GM18520 (cell line): ENCODE measurements around the gene TANC2.

Experiments used
- ATAC-seq: cut with Tn5 transposase; IDR thresholded peaks from one replicate; pipeline ENCODE4 v1.9.1; 2021; ENCODE audit not compliant: unreplicated experiment

The TANC2 gene

DNA sequence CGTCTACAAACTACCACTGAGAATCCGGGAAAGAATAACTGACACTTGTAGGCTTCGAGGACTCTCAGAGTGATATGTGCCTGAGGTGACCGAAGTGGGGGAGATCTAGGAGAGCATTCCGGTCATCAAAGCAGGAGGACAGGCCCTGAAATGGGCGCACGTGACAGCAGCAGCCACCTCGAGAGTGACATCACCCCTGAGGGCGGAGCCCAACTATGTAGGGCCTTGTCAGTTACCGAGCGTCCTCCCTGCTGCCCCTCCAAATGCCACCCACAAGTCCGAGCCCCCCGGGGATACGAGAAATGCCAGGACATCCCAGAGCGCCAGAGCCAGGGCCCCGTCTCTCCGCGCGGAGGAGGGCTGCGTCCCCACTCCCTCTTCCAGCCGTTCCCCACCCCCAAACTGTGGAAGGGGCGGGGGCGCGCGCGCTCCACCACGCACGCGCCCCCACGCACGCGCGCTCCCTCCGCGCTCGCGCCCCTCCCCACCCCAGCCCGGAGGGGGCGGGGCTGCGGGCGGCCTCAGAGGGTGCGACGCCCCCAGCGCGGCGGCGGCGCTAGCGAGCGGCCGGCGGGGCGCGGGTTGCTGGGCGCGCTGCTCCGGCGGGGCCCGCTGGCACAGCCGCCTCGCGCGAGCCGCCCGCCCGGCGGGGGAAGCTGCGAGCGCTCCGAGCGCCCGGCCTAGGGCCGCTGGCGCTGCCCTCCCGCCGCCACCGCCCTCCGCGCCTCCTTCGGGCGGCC, at the start of gene TANC2:
Gene TANC2, plus strand, starts transcription at position 550 of the 740 bp plus-strand sequence. CDS start 43,325 bp downstream, outside the sequence.
- no peak for ATAC-seq

DNA sequence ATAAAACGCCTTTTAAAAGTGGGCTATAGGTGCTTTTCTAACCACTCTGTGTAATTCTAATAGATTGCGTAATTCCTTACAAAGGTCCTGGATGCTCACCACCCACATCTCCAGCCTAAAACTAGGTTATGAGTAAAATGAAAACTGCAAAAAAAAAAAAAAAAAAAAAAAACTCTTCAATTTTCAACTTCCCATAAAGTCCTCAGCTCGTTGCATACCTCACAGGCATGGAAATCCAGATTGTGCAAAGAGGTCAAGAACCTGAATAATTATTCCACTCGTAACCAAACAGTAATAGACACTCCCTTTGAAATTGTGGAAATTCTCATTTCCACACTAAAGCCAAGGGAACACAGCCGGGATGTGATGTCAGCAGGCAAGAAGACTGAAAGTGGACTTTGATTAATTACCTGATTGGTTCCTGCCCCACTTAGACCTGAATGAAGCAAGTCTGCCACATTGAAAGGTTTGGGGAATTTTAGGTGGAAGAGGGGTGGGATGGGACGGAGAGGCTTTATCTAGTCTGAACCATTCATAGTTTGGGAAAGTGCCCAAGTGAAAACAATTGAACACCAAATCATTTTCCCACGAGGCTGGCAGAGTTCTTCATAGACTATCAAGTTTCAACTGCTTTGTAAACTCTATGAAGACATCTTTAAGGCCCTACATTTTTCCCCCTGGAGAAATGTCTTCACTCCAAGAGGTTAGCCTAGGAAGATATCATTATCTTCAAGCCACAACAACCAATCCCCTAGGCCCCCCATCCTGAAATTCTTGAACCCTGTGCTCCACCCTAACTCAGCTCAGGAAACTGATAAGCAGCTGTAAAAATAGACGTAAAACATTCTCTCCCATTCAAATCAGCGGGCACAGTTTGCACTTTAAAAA, 49.1 kb upstream of the TANC2 start:
- ATAC-seq, result no peak

DNA sequence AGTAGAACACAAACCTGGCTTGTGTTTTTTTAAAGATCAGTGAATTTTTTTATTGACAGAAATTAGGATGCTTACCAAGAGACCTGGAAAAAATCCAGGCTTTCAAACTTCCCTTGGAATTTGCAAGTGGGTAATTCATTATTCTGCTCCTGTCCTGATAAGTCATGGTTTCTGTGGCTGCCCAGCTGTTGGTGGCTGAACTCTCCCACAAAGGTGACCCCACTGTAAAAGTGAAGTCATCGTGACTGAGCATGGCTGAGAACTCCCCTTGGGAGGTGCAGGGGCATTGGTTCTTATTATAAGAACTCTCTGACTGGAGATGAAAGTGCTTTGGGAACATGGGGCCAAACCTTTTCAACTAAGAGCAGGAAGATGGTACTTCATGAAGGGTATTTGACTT, 46.6 kb upstream of the TANC2 start:
- no peak for ATAC-seq

DNA sequence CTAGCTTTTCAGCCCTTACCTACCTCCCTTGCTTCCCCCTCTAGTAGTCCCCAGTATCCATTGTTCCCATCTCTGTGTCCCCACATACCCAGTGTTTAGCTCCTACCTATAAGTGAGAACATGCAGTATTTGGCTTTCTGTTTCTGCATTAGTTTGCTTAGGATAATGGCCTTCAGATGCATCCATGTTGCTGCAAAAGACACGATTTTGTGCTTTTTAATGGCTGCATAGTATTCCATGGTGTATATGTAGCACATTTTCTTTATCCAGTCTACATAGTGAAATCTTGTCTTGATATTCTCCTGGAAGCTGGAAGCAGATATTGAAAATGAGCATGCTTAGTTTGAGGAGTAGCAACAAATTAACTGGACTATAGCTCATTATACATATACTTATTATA, 45.7 kb upstream of the TANC2 start:
- ATAC-seq, result no peak

DNA sequence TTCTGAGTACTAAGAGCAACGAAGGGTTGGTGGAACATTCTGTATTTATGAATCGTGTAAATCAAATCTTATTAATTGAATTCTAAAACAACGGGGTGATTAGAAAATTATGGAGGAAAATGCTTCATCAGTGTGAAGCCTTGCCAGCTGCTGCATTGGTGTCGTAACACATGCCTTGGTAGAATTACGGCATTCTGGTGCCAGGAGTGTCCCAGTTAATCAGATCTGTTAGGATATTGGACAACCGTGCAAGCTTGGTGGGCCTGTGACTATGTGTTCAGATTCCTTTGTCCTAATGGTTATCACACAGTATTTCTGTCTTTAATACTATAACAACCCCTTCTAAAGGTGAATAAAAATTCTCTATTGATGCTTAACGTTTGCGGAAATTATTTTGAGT, 44.2 kb upstream of the TANC2 start:
- ATAC-seq, result no peak

DNA sequence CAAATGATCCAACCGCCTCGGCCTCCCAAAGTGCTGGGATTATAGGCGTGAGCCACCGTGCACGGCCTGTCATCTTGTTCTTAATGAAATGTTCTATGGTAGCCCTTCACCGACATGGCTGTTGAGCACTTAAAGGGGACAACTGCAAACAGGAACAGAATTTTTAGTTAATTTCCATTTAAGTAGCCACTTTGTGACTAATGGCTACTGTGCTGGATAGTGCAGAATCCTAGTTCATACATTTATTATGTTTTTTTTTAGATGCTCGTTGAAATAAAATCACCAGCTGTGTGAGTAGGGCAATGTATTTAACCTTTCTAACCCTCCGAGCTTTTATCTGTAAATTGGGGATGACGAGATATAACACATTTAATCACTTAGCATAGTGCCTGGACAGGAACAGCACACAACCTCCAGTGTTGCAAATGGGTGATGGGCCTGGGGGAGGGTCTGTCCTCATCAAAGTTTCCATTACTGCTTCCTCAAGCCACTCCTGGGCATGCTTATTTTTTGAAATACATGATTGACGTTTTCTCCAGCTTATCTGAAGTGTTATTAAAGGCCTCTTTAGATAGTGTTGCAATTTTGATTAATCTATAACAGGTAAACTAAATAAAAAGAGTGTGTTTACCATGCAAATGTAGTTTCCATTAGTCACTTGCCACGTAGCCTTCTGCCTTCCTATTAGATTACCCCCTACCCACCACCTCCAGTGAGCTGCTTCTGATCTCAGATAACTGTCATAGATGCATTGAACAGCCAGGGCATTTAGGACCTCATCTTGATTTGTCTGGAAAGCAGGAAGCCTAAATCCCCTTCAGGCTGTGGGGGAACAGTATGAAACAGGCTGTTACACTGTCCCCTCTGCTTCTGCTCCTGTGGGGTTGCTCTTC, 42.5 kb upstream of the TANC2 start:
- no peak for ATAC-seq

DNA sequence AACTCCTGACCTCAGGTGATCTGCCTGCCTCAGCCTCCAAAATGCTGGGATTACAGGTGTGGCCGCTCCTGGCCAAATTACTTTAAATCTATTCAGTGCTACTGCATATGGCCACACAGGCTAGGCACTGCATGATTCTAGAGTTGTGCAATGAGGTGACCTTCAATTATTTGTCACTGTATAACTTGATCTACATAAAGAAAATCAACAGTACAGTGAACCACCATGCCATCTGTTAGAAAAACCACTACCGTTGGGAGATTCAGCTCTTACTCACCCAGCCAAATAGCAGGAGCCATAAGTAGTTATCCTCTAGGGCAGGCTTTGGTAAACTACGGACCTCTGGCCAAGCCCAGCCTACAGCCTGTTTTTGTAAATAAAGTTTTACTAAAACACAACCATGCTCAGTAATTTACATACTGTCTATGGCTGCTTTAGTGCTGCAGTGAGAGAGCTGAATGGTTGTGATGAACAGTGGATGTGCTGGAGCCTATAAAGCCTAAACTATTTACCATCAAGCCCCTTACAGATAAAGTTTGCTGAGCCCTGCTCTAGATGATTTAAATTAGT, 40.7 kb upstream of the TANC2 start:
- ATAC-seq, result no peak

DNA sequence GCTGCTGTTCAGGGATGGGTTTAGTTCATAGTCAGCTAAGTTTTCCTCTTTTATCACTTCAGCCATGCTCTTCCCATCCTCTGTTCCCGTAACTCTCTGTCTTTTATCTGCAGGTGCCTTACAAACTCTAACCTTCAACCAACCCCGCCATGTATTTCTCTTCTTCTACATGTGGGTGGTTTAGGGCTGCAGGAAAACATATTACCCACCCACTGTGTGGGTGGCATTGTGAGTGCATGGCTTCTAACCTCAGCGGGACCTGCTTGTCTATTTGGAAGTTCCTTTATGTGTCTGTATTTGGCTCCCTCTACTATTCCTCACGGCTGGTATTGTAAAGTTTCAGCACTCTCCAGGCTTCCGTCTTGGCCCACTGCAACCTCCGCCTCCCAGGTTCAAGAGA, 39.0 kb upstream of the TANC2 start:
- ATAC-seq, result no peak

DNA sequence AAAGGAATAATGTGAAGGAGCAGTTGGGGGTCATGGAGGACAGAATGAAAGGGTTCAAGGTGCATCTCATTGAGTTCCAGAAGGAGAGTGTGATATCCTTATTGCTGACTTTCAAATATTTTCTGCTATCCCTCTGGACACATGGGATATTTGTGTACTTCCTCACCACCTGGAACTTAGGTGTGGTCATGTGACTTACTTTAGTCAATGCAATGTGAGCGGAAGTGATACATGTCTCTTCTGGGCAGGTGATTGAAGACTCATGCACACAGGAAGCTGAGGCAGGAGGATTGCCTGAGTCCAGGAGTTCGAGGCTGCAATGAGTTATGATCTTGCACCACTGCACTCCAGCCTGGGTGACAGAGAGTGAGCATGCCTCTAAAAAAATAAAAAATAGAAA, 36.7 kb upstream of the TANC2 start:
- ATAC-seq, result no peak

DNA sequence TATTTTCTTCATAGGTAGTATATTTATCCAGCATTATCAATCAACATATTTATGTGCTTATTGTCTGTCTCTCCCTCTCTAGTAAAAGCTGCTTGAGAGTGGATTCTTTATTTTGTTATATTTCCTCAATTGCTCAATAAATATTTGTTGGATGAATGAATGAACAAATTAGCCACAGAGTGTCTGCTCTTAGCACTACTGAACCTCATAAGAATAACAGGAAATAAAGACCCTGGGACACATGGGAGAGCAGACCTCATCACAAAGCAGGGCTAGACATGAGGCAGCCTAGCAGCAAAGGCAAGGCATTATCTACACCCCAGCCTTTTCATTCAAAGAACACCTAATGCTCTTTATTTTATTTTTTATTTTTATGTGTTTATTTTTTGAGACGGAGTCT, 34.9 kb upstream of the TANC2 start:
- no peak for ATAC-seq

DNA sequence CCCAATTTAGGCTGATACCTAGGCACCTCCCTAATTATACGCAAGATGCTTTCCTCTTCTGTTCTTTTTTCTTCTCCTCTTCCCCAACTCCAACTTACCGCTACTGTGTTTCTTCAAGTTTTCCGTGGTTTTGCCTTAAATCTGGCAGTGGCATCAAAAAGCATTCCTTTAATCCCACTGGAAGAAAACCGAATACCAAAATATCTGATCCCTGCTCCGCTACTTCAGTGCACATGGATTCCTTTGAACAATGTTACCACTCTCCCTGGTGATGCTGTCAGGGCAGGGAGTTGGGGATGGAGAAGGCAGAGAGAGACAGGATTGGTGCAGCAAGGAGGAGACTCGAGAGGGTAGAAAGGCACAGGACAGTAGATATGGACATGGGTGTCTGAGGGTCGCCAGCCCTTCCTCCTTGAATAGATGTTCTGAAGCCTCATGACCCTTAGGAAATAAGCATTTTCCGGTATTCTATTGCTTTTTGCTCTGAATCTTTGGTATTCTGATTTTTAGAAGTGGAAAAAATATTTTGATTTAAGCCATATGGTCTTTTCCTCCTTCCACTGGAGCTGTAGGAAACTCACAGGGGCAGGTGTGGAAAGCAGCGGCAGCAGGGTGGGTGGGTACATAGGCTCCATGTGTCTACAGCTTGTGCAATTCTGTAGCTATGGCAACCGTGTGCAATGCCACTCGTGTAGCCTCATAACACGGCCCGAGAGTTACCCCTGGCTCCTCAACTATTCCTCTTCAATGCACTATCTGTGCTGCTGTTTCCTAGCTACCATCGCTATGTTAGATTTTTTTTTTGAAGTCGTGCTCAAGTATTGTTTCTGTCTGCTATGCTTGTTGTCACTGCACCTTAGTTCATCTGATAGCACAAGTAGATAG, 32.3 kb upstream of the TANC2 start:
- ATAC-seq, result no peak

DNA sequence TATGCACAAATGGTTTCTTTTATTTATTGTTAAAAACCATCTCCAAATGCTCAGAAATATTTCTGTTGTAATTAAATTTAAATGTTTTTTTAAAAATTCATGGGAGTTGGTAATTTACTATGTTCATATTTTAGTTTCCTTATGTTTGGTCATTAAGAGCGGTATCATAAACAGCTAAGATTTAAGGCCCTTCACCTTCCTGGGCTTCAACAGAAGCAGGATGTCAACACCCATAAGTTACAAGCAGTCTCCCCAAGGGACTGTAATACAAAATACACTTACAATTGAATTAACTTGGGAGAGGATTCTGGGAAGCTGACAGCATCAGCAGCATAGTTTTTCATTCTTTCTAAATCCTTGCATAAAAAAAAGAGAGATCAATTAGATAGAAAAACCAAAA, 30.9 kb upstream of the TANC2 start:
- ATAC-seq, result no peak

DNA sequence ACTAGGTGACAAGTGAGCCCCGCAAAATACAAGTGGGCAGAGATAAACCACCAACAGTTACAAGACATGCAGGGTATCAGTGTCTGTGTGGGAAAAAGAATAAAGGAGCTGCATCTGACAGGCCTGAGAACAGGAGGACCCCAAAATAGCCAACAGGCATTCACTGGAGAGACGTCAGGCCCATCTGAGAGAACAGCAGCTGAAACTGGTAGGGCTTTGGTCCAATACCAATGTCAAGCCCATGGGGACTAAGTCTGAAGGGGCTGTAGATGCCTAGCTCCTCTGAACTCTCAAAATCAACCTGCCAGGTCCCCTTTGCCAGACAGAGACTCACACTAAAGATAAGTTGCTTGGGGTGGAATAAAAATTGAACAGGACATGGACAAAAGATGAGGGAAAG, 30.5 kb upstream of the TANC2 start:
- no peak for ATAC-seq

DNA sequence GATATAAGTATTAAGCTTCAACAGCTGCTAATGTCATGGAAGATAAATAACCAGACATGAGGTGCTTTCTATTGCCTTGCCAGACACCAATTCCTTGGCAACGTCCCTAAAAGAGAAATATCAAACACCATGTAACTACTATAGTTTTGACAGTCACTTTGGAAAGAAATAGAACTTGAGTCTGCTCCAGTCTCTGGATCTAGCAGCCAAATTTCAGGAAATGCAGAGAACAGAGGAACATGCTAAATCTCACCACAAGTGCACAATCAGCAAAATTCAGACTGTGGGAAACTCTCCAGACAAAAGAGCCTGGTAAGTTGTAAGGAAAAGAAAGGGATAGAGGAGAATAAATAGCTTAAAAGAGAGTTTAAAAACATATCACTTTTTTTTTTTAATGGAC, 28.4 kb upstream of the TANC2 start:
- no peak for ATAC-seq

DNA sequence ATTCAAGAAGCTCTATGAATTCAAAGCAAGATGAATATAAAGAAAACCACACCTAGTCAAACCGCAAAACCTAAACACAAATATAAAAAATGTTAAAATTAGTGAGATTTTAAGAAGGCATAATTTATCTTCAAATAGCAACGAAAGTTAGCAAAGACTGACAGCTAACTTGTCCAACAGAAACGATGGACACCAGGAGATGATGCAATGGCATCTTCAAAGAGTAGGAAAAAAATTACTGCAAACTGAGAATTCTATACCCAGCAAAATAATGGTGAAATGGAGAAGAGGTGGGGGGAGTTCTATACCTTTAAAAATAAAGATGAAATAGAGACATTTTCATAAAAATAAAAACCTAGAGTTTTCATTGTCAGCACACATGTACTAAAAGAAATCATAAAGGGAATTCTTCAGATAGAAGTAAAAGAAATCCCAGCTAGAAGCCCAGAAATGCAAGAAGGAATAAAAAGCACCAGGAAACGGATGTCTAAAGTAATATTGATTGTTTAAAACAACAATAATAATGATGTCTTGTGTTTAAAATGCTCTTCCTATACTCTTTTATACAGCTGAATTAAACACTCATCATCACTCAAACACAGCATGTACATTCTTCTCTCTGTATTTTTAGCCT, 24.6 kb upstream of the TANC2 start:
- ATAC-seq, result no peak

DNA sequence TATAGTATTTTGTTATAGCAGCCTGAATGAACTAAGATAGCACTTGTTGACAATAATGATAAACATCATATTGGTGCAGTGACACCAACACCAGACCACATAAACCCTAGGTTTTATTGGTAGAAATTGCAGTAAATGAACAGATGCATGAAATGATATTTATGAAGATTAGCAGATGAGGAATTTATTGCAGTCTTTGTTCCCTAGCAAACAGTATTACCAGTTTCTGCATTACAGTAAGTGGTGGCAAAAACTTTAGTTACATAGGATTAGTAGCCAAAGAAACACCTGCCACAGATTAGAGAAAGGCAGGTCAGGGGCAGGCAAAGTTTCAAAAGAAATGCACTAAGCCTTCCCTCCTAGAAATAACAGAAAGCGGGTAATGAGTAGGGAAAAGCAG, 17.7 kb upstream of the TANC2 start:
- no peak for ATAC-seq

DNA sequence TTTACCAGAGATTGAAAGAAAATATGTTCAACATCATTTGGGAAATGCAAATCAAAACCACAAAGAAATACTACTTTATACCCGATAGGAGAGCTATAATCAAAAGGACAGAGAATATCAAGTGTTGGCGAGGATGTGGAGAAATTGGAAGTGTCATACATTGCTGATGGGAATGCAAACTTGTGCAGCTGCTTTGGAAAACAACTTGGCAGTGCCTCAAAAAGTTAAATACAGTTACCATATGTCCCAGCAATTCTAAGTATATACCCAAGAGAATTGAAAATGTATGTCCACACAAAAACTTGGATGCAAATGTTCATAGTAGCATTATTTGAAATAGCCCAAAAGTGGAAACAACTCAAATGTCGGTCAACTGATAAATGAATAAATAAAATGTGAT, 17.0 kb upstream of the TANC2 start:
- ATAC-seq, result no peak

DNA sequence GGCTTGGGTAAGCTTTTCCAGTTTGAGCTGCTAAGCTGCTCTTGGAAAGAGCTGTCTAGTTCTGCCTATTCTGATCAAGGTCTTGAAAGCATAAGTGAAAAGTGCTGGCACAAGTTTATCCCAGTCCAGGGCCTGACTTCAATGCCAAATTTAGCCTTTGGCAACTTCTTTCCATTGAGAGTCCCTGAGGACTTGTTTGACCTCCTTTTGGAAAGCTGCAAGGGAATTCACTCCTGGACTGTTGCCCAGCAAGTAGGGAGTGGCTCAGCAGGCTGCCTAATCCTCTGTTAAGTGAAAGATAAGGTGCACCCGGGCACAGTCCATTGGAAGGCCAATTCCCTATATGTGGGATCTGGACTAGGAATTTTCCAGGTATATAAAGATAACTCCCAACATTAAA, 16.0 kb upstream of the TANC2 start:
- ATAC-seq, result no peak

DNA sequence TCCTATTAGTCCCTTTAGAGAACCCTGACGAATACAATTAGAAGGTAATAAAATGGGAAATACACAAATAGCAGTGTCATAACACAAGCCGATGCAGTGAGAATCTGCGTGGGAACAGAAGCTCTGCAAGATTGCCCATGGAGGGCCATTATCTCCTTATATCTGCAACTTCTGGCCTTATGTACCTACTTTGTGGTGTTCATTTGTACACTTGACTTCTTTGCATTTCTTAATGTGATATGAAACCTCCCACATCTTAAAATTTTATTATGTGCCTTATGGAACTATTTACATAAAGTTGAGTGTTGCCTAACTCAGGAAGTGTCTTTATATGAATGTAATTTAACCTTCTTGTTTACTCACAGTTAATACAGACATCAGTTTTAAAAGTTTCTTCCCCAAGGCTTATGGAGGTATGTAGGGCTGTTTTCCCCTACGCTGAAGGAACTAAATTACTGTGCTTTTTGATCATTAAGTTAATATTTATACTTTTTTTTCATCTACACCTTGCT, 10.1 kb upstream of the TANC2 start:
- no peak for ATAC-seq
